Measurements from ENCODE around the gene RAB4A. TPM values are rescaled to one million over a fixed set of nuclear protein-coding genes. Genes with fewer than 3 reads are reported as not detected.

RAB4A gene
- total and polyA plus RNA-seq, 9 of the 15 experiments (the other 6 are each of a cell fraction or from before 2014, with no cell fraction given), result 8.3 to 61.0 (median 26.7) TPM

DNA sequence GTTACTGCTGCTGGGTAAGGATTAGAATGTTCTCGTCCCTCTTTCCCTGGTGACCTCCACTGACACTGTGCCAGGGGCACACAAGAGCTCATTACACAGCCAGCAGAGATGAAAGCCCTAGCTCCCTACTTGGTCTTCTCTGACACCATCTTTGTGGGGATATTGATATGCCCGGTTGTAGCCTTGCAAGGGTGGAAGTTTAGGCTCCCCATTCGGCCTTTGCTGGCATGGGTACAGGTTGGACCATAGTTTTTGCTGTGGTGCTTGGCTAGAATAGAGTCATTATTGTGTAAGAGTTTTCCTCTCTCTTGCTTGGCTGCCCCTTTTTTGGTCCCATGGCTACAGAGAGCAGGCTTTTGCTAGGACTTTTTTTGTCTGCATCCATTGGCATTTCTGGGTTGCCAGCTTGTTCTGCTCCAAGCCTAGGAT is 12.3 kb downstream of the RAB4A start:
- intact Hi-C loops (cut with micrococcal nuclease), result no loop called here
- no peaks in the 10 kb centered on the region for H3K9me1 ChIP-seq (ENCODE audit: control insufficient read depth, insufficient read depth, low read length)
- H2AFZ ChIP-seq (ENCODE audit: low read depth, low read length), result no peak overlapping the region
- BruUV-seq (replicated peaks), result no TSS peak
- TF ChIP-seq ZNF347 (CRISPR knock-in tag; IDR thresholded peaks at IDR 0.05; ENCODE audit: low read depth) (no peak), NFIC (IDR thresholded peaks at IDR 0.05) (no peak), RCOR1 (IDR thresholded peaks at IDR 0.05; ENCODE audit: borderline replicate concordance in 1 of 2, low read depth in 2 of 2, low read length in 2 of 2) (no peak), ZNF184 (CRISPR knock-in tag; IDR thresholded peaks at IDR 0.05) (no peak), ZNF436 (CRISPR knock-in tag; IDR thresholded peaks at IDR 0.05) (no peak), PHTF2 (CRISPR knock-in tag; IDR thresholded peaks at IDR 0.05) (no peak), TRIM28 (IDR thresholded peaks at IDR 0.05) (no peak), TCFL5 (CRISPR knock-in tag; conservative IDR thresholded peaks at IDR 0.05) (no peak), SUPT5H (IDR thresholded peaks at IDR 0.05) (no peak), E2F8 (IDR thresholded peaks at IDR 0.05; ENCODE audit: low read depth, partially characterized antibody) (no peak), U2AF1 (optimal IDR thresholded peaks at IDR 0.05; ENCODE audit: low read depth, low read length) (no peak), PHB (CRISPR knock-in tag; IDR thresholded peaks at IDR 0.05) (no peak), ILK (tag; IDR thresholded peaks at IDR 0.05; ENCODE audit: borderline replicate concordance, low read depth) (no peak), MLX (CRISPR knock-in tag; conservative IDR thresholded peaks at IDR 0.05) (no peak), ARID2 (IDR thresholded peaks at IDR 0.05) (no peak), ZKSCAN1 (IDR thresholded peaks at IDR 0.05; ENCODE audit: low read depth, low read length) (no peak), MBD2 (IDR thresholded peaks at IDR 0.05; ENCODE audit: borderline replicate concordance, low read depth) (no peak)
- TF ChIP-seq, protein P1, sequence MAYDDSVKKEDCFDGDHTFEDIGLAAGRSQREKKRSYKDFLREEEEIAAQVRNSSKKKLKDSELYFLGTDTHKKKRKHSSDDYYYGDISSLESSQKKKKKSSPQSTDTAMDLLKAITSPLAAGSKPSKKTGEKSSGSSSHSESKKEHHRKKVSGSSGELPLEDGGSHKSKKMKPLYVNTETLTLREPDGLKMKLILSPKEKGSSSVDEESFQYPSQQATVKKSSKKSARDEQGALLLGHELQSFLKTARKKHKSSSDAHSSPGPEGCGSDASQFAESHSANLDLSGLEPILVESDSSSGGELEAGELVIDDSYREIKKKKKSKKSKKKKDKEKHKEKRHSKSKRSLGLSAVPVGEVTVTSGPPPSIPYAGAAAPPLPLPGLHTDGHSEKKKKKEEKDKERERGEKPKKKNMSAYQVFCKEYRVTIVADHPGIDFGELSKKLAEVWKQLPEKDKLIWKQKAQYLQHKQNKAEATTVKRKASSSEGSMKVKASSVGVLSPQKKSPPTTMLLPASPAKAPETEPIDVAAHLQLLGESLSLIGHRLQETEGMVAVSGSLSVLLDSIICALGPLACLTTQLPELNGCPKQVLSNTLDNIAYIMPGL (CRISPR knock-in tag; IDR thresholded peaks at IDR 0.05), result no peak
- TF ChIP-seq, protein P2, sequence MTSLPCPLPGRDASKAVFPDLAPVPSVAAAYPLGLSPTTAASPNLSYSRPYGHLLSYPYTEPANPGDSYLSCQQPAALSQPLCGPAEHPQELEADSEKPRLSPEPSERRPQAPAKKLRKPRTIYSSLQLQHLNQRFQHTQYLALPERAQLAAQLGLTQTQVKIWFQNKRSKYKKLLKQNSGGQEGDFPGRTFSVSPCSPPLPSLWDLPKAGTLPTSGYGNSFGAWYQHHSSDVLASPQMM (CRISPR knock-in tag; IDR thresholded peaks at IDR 0.05), result no peak
- in situ Hi-C loops (cut with MboI), result no loop called here
- H3K36me3 ChIP-seq (ENCODE audit: control insufficient read depth, insufficient read depth, low read length), result peaks cover 4% of the 10 kb centered on the region; the same call in 2 of the 3 replicates
- no peak for ATAC-seq
- WGBS (ENCODE audit: insufficient coverage, low coverage, missing lambda C conversion rate), result 87% methylated on average over 3 of the region's 3 CpGs
- peaks cover 7% of the 10 kb centered on the region for H4K20me1 ChIP-seq (replicated peaks; ENCODE audit: control insufficient read depth, insufficient read depth, low read length)
- peaks cover 4 to 30% of the 10 kb centered on the region in 2 experiments; a peak in 3 of 5 replicates for H3K4me1 ChIP-seq (replicated peaks in 1 of 2; ENCODE audit: control insufficient read depth in 2 of 2, insufficient read depth in 2 of 2, low read length in 2 of 2)
- ChIA-PET CTCF (ENCODE audit: low intra/inter-chr PET ratio) (no interaction called here), POLR2A (interaction anchor here (0.6 kb wide), 2 partner anchors 147 to 276 kb away, joined by 3 read pairs; no protein-coding TSS in a partner anchor)
- H3K27me3 ChIP-seq (ENCODE audit: control insufficient read depth in 2 of 2, insufficient read depth in 2 of 2, low read length in 2 of 2), result no peaks in the 10 kb centered on the region
- FAIRE-seq, result no peak
- peaks cover 78% of the 10 kb centered on the region for H3K79me2 ChIP-seq (ENCODE audit: control insufficient read depth, insufficient read depth, low read length)
- H3K4me3 ChIP-seq, result no peak overlapping the region
- H3K27ac ChIP-seq (ENCODE audit: extremely low read depth, low read depth, low read length), result no peak overlapping the region
- H3K9me3 ChIP-seq (replicated peaks; ENCODE audit: control insufficient read depth, insufficient read depth, low read depth, low read length), result no peaks in the 10 kb centered on the region
- no peak overlapping the region for H3K9ac ChIP-seq (ENCODE audit: insufficient read depth in 1 of 2, low read depth in 2 of 2, low read length in 2 of 2)
- no peak for DNase-seq (ENCODE audit: extremely low read depth in 1 of 4, low spot score in 3 of 4)
- no peak overlapping the region for H3K4me2 ChIP-seq (ENCODE audit: insufficient read depth, low read length)
